ENCODE data around the gene HSPB7. TPM values are rescaled to one million over a fixed set of nuclear protein-coding genes. Genes with fewer than 3 reads are reported as not detected.
A peak's percentile ranks its signal among the peaks of the same experiment; 100 is the strongest.

The HSPB7 gene
- total RNA-seq, 4 donors from 2014 or later: 1.9 to 7.0 (median 3.3) TPM

- no peaks in the 10 kb centered on the region for H3K9me3 ChIP-seq
- 82% methylated on average over 7 of the region's 7 CpGs for WGBS
- H3K4me1 ChIP-seq: peaks cover 12% of the 10 kb centered on the region
- DNase-seq (ENCODE audit: low spot score in 2 of 2): no peak
- H3K4me3 ChIP-seq: no peak overlapping the region
- H3K27ac ChIP-seq: no peak overlapping the region
- no peaks in the 10 kb centered on the region for H3K36me3 ChIP-seq
- no peaks in the 10 kb centered on the region for H3K27me3 ChIP-seq
- TF ChIP-seq POLR2AphosphoS5 (IDR thresholded peaks at IDR 0.05) (no peak), POLR2A (IDR thresholded peaks at IDR 0.05) (no peak), EP300 (IDR thresholded peaks at IDR 0.05) (no peak), CTCF (IDR thresholded peaks at IDR 0.05) (no peak)
These were observed 32.5 kb upstream of the HSPB7 start for GRCh38 chr1:16050328-16050727.

- no peak overlapping the region for H3K27ac ChIP-seq
- H3K27me3 ChIP-seq: no peaks in the 10 kb centered on the region
- TF ChIP-seq EP300 (IDR thresholded peaks at IDR 0.05): no peak
- no peak for TF ChIP-seq POLR2AphosphoS5 (IDR thresholded peaks at IDR 0.05)
- TF ChIP-seq POLR2A (IDR thresholded peaks at IDR 0.05): no peak
- no peak for TF ChIP-seq CTCF (IDR thresholded peaks at IDR 0.05)
- no peak for DNase-seq (ENCODE audit: low spot score in 2 of 2)
- peaks cover 12% of the 10 kb centered on the region for H3K4me1 ChIP-seq
- WGBS: 0% methylated on average over 1 of the region's 25 CpGs
- H3K4me3 ChIP-seq: peak overlapping the region; percentile 42
- no peaks in the 10 kb centered on the region for H3K36me3 ChIP-seq
- H3K9me3 ChIP-seq: no peaks in the 10 kb centered on the region
These were observed 30.8 kb upstream of the HSPB7 start for GRCh38 chr1:16048573-16049189.

GRCh38 chr1:16047791-16048475 is 30.1 kb upstream of the HSPB7 start:
- no peaks in the 10 kb centered on the region for H3K27me3 ChIP-seq
- H3K4me3 ChIP-seq: peak overlapping the region; percentile 42

GRCh38 chr1:16046842-16047241 is 29.0 kb upstream of the HSPB7 start:
- H3K4me3 ChIP-seq: no peak overlapping the region
- DNase-seq (ENCODE audit: low spot score in 2 of 2): no peak
- 58% methylated on average over 4 of the region's 7 CpGs for WGBS

More at GRCh38 chr1:16047791-16048475, 30.1 kb upstream of the HSPB7 start:
- TF ChIP-seq CTCF (IDR thresholded peaks at IDR 0.05) (no peak), POLR2AphosphoS5 (IDR thresholded peaks at IDR 0.05) (no peak), POLR2A (IDR thresholded peaks at IDR 0.05) (no peak), EP300 (IDR thresholded peaks at IDR 0.05) (no peak)
- Histone ChIP-seq H3K27ac (no peak overlapping the region), H3K36me3 (no peaks in the 10 kb centered on the region), H3K9me3 (no peaks in the 10 kb centered on the region), H3K4me1 (peaks cover 12% of the 10 kb centered on the region)
- WGBS: 80% methylated on average over 18 of the region's 19 CpGs
- DNase-seq (ENCODE audit: low spot score in 2 of 2): no peak

More at GRCh38 chr1:16046842-16047241, 29.0 kb upstream of the HSPB7 start:
- TF ChIP-seq CTCF (IDR thresholded peaks at IDR 0.05): no peak
- TF ChIP-seq POLR2AphosphoS5 (IDR thresholded peaks at IDR 0.05): no peak
- no peak for TF ChIP-seq POLR2A (IDR thresholded peaks at IDR 0.05)
- TF ChIP-seq EP300 (IDR thresholded peaks at IDR 0.05): no peak
- Histone ChIP-seq H3K27me3 (no peaks in the 10 kb centered on the region), H3K9me3 (no peaks in the 10 kb centered on the region), H3K27ac (no peak overlapping the region), H3K36me3 (no peaks in the 10 kb centered on the region), H3K4me1 (peaks cover 12% of the 10 kb centered on the region)
